ENCODE data around the gene KCNMB1. TPM values are rescaled to one million over a fixed set of nuclear protein-coding genes. Genes with fewer than 3 reads are reported as not detected.
"Not testable (repeated sequence)": the region's sequence is repeated elsewhere in the genome, so short reads cannot be mapped to it uniquely, and the experiment has no call there.

Gene KCNMB1
- total RNA-seq, 1 donor from 2014 or later, result 0.20 TPM

GRCh38 chr5:170380361-170380951 lies 8.7 kb downstream of the KCNMB1 start:
- H3K36me3 Mint-ChIP-seq, result no peaks in the 10 kb centered on the region
- peaks cover 8% of the 10 kb centered on the region for H3K9me3 Mint-ChIP-seq
- H3K27ac Mint-ChIP-seq, result no peak overlapping the region
- DNase-seq (ENCODE audit: low spot score in 2 of 2, unreplicated experiment in 2 of 2), result no peak
- H3K27me3 Mint-ChIP-seq (ENCODE audit: low read depth), result peaks cover 9% of the 10 kb centered on the region
- no peak for TF ChIP-seq CTCF (IDR thresholded peaks at IDR 0.05; ENCODE audit: unreplicated experiment)
- H3K4me3 Mint-ChIP-seq, result no peak overlapping the region
- H3K4me1 Mint-ChIP-seq, result peaks cover 5% of the 10 kb centered on the region

GRCh38 chr5:170378740-170379139 lies 10.4 kb downstream of the KCNMB1 start:
- H3K4me1 Mint-ChIP-seq, result peaks cover 5% of the 10 kb centered on the region
- no peak overlapping the region for H3K4me3 Mint-ChIP-seq
- no peaks in the 10 kb centered on the region for H3K36me3 Mint-ChIP-seq
- H3K9me3 Mint-ChIP-seq, result peaks cover 8% of the 10 kb centered on the region
- DNase-seq (ENCODE audit: low spot score in 2 of 2, unreplicated experiment in 2 of 2), result no peak
- TF ChIP-seq CTCF (IDR thresholded peaks at IDR 0.05; ENCODE audit: unreplicated experiment), result no peak
- H3K27ac Mint-ChIP-seq, result no peak overlapping the region
- H3K27me3 Mint-ChIP-seq (ENCODE audit: low read depth), result peaks cover 9% of the 10 kb centered on the region

GRCh38 chr5:170377027-170377426 lies 12.1 kb downstream of the KCNMB1 start:
- Mint-ChIP-seq H3K27ac (no peak overlapping the region), H3K36me3 (no peaks in the 10 kb centered on the region)

GRCh38 chr5:170376526-170376925 lies 12.6 kb downstream of the KCNMB1 start:
- H3K27ac Mint-ChIP-seq, result not testable (repeated sequence)

More at GRCh38 chr5:170377027-170377426, 12.1 kb downstream of the KCNMB1 start:
- Mint-ChIP-seq H3K27me3 (ENCODE audit: low read depth) (peaks cover 11% of the 10 kb centered on the region), H3K9me3 (peaks cover 8% of the 10 kb centered on the region), H3K4me1 (peaks cover 5% of the 10 kb centered on the region), H3K4me3 (no peak overlapping the region)
- no peak for TF ChIP-seq CTCF (IDR thresholded peaks at IDR 0.05; ENCODE audit: unreplicated experiment)
- no peak for DNase-seq (ENCODE audit: low spot score in 2 of 2, unreplicated experiment in 2 of 2)

GRCh38 chr5:170375283-170375682 lies 13.9 kb downstream of the KCNMB1 start:
- Mint-ChIP-seq H3K9me3 (peaks cover 8% of the 10 kb centered on the region), H3K36me3 (no peaks in the 10 kb centered on the region), H3K4me3 (no peak overlapping the region), H3K27ac (no peak overlapping the region), H3K4me1 (peaks cover 4% of the 10 kb centered on the region), H3K27me3 (ENCODE audit: low read depth) (peaks cover 13% of the 10 kb centered on the region)
- no peak for TF ChIP-seq CTCF (IDR thresholded peaks at IDR 0.05; ENCODE audit: unreplicated experiment)
- DNase-seq (ENCODE audit: low spot score in 2 of 2, unreplicated experiment in 2 of 2), result no peak

More at GRCh38 chr5:170376526-170376925, 12.6 kb downstream of the KCNMB1 start:
- H3K36me3 Mint-ChIP-seq; H3K4me1 Mint-ChIP-seq; H3K4me3 Mint-ChIP-seq; H3K9me3 Mint-ChIP-seq; DNase-seq (ENCODE audit: low spot score in 2 of 2, unreplicated experiment in 2 of 2): not testable (repeated sequence)
- peaks cover 13% of the 10 kb centered on the region for H3K27me3 Mint-ChIP-seq (ENCODE audit: low read depth)

- H3K36me3 Mint-ChIP-seq, result no peaks in the 10 kb centered on the region
- peaks cover 13% of the 10 kb centered on the region for H3K27me3 Mint-ChIP-seq (ENCODE audit: low read depth)
- H3K9me3 Mint-ChIP-seq, result peaks cover 8% of the 10 kb centered on the region
- no peak overlapping the region for H3K27ac Mint-ChIP-seq
- H3K4me1 Mint-ChIP-seq, result no peaks in the 10 kb centered on the region
- no peak for DNase-seq (ENCODE audit: low spot score in 2 of 2, unreplicated experiment in 2 of 2)
- no peak overlapping the region for H3K4me3 Mint-ChIP-seq
- TF ChIP-seq CTCF (IDR thresholded peaks at IDR 0.05; ENCODE audit: unreplicated experiment), result no peak
Observed at GRCh38 chr5:170372971-170373370, 16.2 kb downstream of the KCNMB1 start.

Measured in mesothelial cell of epicardium (in vitro differentiated cells).